ENCODE measurements around the gene RBM28. TPM values are rescaled to one million over a fixed set of nuclear protein-coding genes. Genes with fewer than 3 reads are reported as not detected.

RBM28 gene
- total and polyA plus RNA-seq, 7 experiments from 2014 or later: 9.0 to 51.0 (median 32.6) TPM

DNA sequence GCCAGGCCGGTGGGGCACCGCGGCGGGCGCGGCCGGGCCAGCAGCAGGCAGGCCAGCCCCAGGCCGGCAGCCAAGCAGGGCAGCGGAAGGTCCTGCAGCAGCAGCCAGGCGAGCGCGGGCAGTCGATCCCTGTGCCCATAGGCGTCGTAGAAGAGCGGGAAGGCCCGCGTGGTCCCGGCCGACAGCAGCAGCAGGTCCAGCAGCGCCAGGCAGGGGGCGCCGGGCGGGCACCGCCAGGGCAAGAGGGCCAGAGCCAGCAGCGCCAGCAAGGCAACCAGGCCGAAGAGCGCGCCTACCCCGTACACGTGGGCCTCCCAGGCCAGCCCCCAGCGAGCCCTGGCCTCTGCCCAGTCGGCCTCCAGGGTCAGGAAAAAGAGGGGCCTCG lies 8.4 kb upstream of the RBM28 start:
- H3K4me1 Mint-ChIP-seq: peaks cover 0 to 9% (median 8%) of the 10 kb centered on the region in 7 donors
- Histone ChIP-seq H3K36me3 (ENCODE audit: control insufficient read depth in 2 of 3, insufficient read depth in 3 of 3, low read length in 3 of 3) (no peaks in the 10 kb centered on the region), H3K27ac (ENCODE audit: low read depth, low read length) (no peak overlapping the region), H3K4me1 (ENCODE audit: control insufficient read depth in 2 of 2, insufficient read depth in 2 of 2, low read length in 2 of 2) (no peaks in the 10 kb centered on the region), H3K4me3 (ENCODE audit: low read length) (no peak overlapping the region), H3K9me3 (ENCODE audit: control insufficient read depth in 2 of 3, low read length in 3 of 3) (no peaks in the 10 kb centered on the region), H3K27me3 (ENCODE audit: control insufficient read depth in 2 of 2, insufficient read depth in 2 of 2, low read length in 2 of 2) (no peaks in the 10 kb centered on the region)
- peaks cover 21 to 71% (median 26%) of the 10 kb centered on the region in 5 donors for H3K27me3 Mint-ChIP-seq
- intact Hi-C loops (cut with micrococcal nuclease): loop anchor here in 1 of 2 donors (1.0 kb wide), 1 partner anchor 9 kb away; the partner anchor contains the start of gene PRRT4
- CTCF ChIA-PET: no interaction called here
- H3K4me3 Mint-ChIP-seq: peak overlapping the region in 1 of 10 donors; percentile 79
- H3K27ac Mint-ChIP-seq: no peak overlapping the region
- peak in 3 of 9 donors; percentile 21 to 46 (median 23) for DNase-seq
- H3K36me3 Mint-ChIP-seq: no peaks in the 10 kb centered on the region
- ATAC-seq: peak; percentile 72
- H3K9me3 Mint-ChIP-seq: no peaks in the 10 kb centered on the region
- POLR2A ChIA-PET: interaction anchor here (1.1 kb wide), 1 partner anchor 29 kb away, joined by 3 read pairs; no protein-coding TSS in a partner anchor

DNA sequence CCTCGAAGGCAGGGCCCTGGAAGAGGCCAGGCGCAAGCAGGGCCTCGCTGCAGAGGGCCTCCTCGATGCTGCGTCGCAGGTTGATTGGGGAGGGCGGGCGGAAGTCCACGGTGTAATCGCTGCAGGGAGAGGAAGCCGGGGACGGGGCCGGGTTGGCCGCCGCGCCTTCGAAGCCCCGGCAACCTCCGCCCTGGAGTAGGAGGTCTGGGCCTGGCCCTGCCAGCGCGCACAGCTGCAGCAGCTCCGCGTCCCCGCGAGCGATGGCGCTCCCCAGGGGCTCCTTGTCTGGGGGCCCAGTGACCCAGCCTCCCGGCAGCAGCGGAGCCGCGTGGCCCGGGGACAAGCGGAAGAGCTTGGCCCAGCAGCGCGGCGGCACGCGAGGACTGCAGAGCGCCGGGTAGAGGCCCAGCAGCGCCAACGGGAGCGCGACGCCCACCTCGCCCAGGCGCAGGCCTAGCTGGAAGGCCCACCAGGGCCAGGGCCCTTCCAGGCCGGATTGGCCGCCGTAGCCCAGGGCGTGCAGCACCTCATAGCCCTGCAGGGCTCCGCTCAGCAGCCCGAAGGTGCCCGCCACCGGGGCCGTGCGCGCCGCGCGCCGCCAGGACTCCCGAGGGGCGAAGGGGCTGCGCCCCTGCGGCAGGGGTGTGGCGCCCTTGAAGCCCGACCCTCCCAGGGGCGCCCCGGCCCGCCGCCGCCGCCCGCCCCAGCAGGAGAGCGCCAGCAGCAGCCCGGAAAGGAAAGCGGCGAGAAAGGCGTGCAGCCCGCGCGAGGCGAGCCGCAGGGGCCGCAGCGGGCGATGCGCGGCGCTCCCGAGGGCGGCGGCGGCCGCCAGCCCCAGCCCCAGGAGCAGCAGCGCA lies 7.8 kb upstream of the RBM28 start:
- H3K27me3 Mint-ChIP-seq: peaks cover 21 to 71% (median 26%) of the 10 kb centered on the region in 5 donors

DNA sequence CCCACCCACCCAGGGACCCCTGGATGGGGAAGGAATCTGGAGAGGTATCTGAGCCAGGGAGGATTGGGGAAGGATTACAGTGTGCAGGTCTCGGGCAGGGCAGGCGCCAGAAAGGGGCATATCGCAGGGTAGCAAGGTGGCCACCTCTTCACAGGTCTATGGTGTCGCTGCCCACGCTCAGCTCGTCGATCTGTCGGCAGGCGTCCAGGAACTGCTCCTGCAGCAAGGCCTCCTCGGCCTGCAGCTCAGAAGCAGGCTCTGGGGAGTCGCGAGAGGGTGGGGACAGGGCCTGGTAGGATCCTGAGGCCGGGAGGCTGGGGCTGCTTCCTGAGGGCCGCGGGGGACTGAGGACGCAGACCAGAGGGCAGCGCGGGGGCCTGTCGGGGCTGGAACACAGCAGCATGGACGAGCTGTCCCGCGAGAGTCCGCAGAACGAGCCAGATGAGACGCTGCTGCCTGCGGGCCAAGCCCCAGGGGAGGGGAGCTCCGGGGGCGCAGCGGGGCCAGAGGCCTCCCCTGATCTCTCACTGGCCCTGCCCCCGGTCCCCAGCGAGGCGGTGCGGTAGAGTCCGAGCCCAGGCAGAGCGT lies 7.1 kb upstream of the RBM28 start:
- CTCF ChIA-PET: interaction anchor here (1.1 to 4.6 kb wide), 4 partner anchors 11 to 76 kb away, joined by 3 to 60 read pairs (median 4); no protein-coding TSS in a partner anchor
- Mint-ChIP-seq H3K27me3 (peaks cover 21 to 70% (median 26%) of the 10 kb centered on the region in 5 donors), H3K27ac (no peak overlapping the region), H3K9me3 (no peaks in the 10 kb centered on the region), H3K36me3 (no peaks in the 10 kb centered on the region), H3K4me1 (peaks cover 0 to 8% (median 8%) of the 10 kb centered on the region in 7 donors), H3K4me3 (peak overlapping the region in 4 of 10 donors; percentile 25 to 67 (median 47))
- intact Hi-C loops (cut with micrococcal nuclease): loop anchor here in 1 of 2 donors (1.0 kb wide), 1 partner anchor 8 kb away; the partner anchor contains the start of gene RBM28
- no peaks in the 10 kb centered on the region for H3K36me3 ChIP-seq (ENCODE audit: control insufficient read depth in 2 of 3, insufficient read depth in 3 of 3, low read length in 3 of 3)
- ATAC-seq (no peak), DNase-seq (no peak)
- POLR2A ChIA-PET: no interaction called here
- H3K4me3 ChIP-seq (ENCODE audit: low read length): no peak overlapping the region
- H3K9me3 ChIP-seq (ENCODE audit: control insufficient read depth in 2 of 3, low read length in 3 of 3): no peaks in the 10 kb centered on the region
- no peak overlapping the region for H3K27ac ChIP-seq (ENCODE audit: low read depth, low read length)
- H3K27me3 ChIP-seq (ENCODE audit: control insufficient read depth in 2 of 2, insufficient read depth in 2 of 2, low read length in 2 of 2): no peaks in the 10 kb centered on the region
- no peaks in the 10 kb centered on the region for H3K4me1 ChIP-seq (ENCODE audit: control insufficient read depth in 2 of 2, insufficient read depth in 2 of 2, low read length in 2 of 2)

More for the DNA sequence above, 7.8 kb upstream of the RBM28 start:
- Mint-ChIP-seq H3K27ac (no peak overlapping the region), H3K4me3 (peak overlapping the region in 3 of 10 donors; percentile 47 to 67 (median 58)), H3K9me3 (no peaks in the 10 kb centered on the region), H3K4me1 (peaks cover 0 to 9% (median 8%) of the 10 kb centered on the region in 7 donors), H3K36me3 (no peaks in the 10 kb centered on the region)
- CTCF ChIA-PET: interaction anchor here (1.1 to 1.3 kb wide), 3 partner anchors 11 to 75 kb away, joined by 3 to 4 read pairs (median 4); no protein-coding TSS in a partner anchor
- no peaks in the 10 kb centered on the region for H3K36me3 ChIP-seq (ENCODE audit: control insufficient read depth in 2 of 3, insufficient read depth in 3 of 3, low read length in 3 of 3)
- peak in 5 of 9 donors; percentile 10 to 30 (median 23) for DNase-seq
- intact Hi-C loops (cut with micrococcal nuclease): loop anchor here in 1 of 2 donors (1.0 kb wide), 2 partner anchors 8 to 10 kb away; partner anchors contain the start of genes PRRT4 and RBM28
- no peak overlapping the region for H3K4me3 ChIP-seq (ENCODE audit: low read length)
- H3K9me3 ChIP-seq (ENCODE audit: control insufficient read depth in 2 of 3, low read length in 3 of 3): no peaks in the 10 kb centered on the region
- no peaks in the 10 kb centered on the region for H3K27me3 ChIP-seq (ENCODE audit: control insufficient read depth in 2 of 2, insufficient read depth in 2 of 2, low read length in 2 of 2)
- H3K4me1 ChIP-seq (ENCODE audit: control insufficient read depth in 2 of 2, insufficient read depth in 2 of 2, low read length in 2 of 2): no peaks in the 10 kb centered on the region
- no peak overlapping the region for H3K27ac ChIP-seq (ENCODE audit: low read depth, low read length)
- POLR2A ChIA-PET: no interaction called here
- ATAC-seq: peak; percentile 50

GRCh38 chr7:128349466-128349825 lies 5.7 kb upstream of the RBM28 start:
- POLR2A ChIA-PET: no interaction called here
- Histone ChIP-seq H3K9me3 (ENCODE audit: control insufficient read depth in 2 of 3, low read length in 3 of 3) (no peaks in the 10 kb centered on the region), H3K27ac (ENCODE audit: low read depth, low read length) (no peak overlapping the region), H3K27me3 (ENCODE audit: control insufficient read depth in 2 of 2, insufficient read depth in 2 of 2, low read length in 2 of 2) (no peaks in the 10 kb centered on the region), H3K4me1 (ENCODE audit: control insufficient read depth in 2 of 2, insufficient read depth in 2 of 2, low read length in 2 of 2) (no peaks in the 10 kb centered on the region), H3K4me3 (ENCODE audit: low read length) (no peak overlapping the region), H3K36me3 (ENCODE audit: control insufficient read depth in 2 of 3, insufficient read depth in 3 of 3, low read length in 3 of 3) (no peaks in the 10 kb centered on the region)
- ATAC-seq (no peak), DNase-seq (no peak)
- peaks cover 0 to 8% (median 4%) of the 10 kb centered on the region in 7 donors for H3K4me1 Mint-ChIP-seq
- intact Hi-C loops (cut with micrococcal nuclease): no loop called here
- no peak overlapping the region for H3K27ac Mint-ChIP-seq
- peak overlapping the region in 2 of 10 donors; percentile 14 to 15 for H3K4me3 Mint-ChIP-seq
- peaks cover 20 to 57% (median 22%) of the 10 kb centered on the region in 5 donors for H3K27me3 Mint-ChIP-seq
- H3K36me3 Mint-ChIP-seq: no peaks in the 10 kb centered on the region
- CTCF ChIA-PET: interaction anchor here (2.5 to 4.6 kb wide), 3 partner anchors 38 to 78 kb away, joined by 7 to 60 read pairs (median 15); no protein-coding TSS in a partner anchor
- H3K9me3 Mint-ChIP-seq: no peaks in the 10 kb centered on the region

- H3K36me3 Mint-ChIP-seq: no peaks in the 10 kb centered on the region
- Histone ChIP-seq H3K4me3 (ENCODE audit: low read length) (no peak overlapping the region), H3K4me1 (ENCODE audit: control insufficient read depth in 2 of 2, insufficient read depth in 2 of 2, low read length in 2 of 2) (peaks cover 6% of the 10 kb centered on the region in 2 donors), H3K27me3 (ENCODE audit: control insufficient read depth in 2 of 2, insufficient read depth in 2 of 2, low read length in 2 of 2) (no peaks in the 10 kb centered on the region), H3K36me3 (ENCODE audit: control insufficient read depth in 2 of 3, insufficient read depth in 3 of 3, low read length in 3 of 3) (no peaks in the 10 kb centered on the region), H3K9me3 (ENCODE audit: control insufficient read depth in 2 of 3, low read length in 3 of 3) (no peaks in the 10 kb centered on the region), H3K27ac (ENCODE audit: low read depth, low read length) (no peak overlapping the region)
- H3K9me3 Mint-ChIP-seq: peaks cover 0 to 3% (median 0%) of the 10 kb centered on the region in 11 donors
- intact Hi-C loops (cut with micrococcal nuclease): loop anchor here (1.0 kb wide), 3 partner anchors 40 to 112 kb away; no protein-coding TSS in a partner anchor
- peak in 6 of 9 donors; percentile 17 to 49 (median 28) for DNase-seq
- H3K4me1 Mint-ChIP-seq: peaks cover 6 to 15% (median 9%) of the 10 kb centered on the region in 7 donors
- no peak for ATAC-seq
- peaks cover 2 to 39% (median 10%) of the 10 kb centered on the region in 5 donors for H3K27me3 Mint-ChIP-seq
- POLR2A ChIA-PET: interaction anchor here (1.6 to 1.8 kb wide), 2 partner anchors 39 to 41 kb away, joined by 3 to 4 read pairs; no protein-coding TSS in a partner anchor
- CTCF ChIA-PET: interaction anchor here (0.8 to 4.6 kb wide), 13 partner anchors 10 to 113 kb away, joined by 3 to 60 read pairs (median 7); no protein-coding TSS in a partner anchor
- H3K27ac Mint-ChIP-seq: peak overlapping the region in 2 of 9 donors; percentile 13 to 60
- H3K4me3 Mint-ChIP-seq: no peak overlapping the region
These were observed 4.0 kb upstream of the RBM28 start for GRCh38 chr7:128347647-128348097.

DNA sequence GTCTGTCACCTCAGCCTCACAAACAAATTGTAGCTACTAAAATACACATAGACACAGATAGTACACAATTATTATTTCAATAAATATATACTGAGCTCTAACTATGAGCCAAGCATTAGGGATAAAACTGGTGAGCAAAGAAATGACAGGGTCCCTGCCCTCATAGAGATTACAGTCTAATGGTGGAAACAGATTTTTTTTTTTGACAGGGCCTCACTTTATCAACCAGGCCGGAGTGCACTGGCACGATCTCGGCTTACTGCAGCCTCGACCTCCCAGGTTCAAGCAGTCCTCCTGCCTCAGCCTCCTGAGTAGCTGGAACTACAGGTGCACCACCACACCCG lies 695 bp upstream of the RBM28 start:
- peak overlapping the region in 5 of 9 donors; percentile 81 to 94 (median 89) for H3K27ac Mint-ChIP-seq
- CTCF ChIA-PET: interaction anchor here (0.6 to 3.3 kb wide), 7 partner anchors 10 to 185 kb away, joined by 3 to 27 read pairs (median 6); no protein-coding TSS in a partner anchor
- peaks cover 0 to 4% (median 0%) of the 10 kb centered on the region in 11 donors for H3K9me3 Mint-ChIP-seq
- H3K4me1 Mint-ChIP-seq: peaks cover 19 to 44% (median 34%) of the 10 kb centered on the region in 7 donors
- intact Hi-C loops (cut with micrococcal nuclease): loop anchor here (1.0 to 5.0 kb wide), 7 partner anchors 16 to 1726 kb away; partner anchors contain the start of genes ZNF800 (in 2 of the 2), ARF5 (in 1 of the 2), GCC1 (in 1 of the 2) and KLHDC10 (in 1 of the 2)
- POLR2A ChIA-PET: interaction anchor here (0.6 to 1.5 kb wide), 5 partner anchors 10 to 710 kb away, joined by 3 to 8 read pairs (median 4); partner anchors contain the start of genes IMPDH1, PRRT4 and TNPO3
- no peak for DNase-seq
- peaks cover 0 to 6% (median 3%) of the 10 kb centered on the region in 5 donors for H3K36me3 Mint-ChIP-seq
- no peak overlapping the region for H3K4me3 ChIP-seq (ENCODE audit: low read length)
- H3K27ac ChIP-seq (ENCODE audit: low read depth, low read length): no peak overlapping the region
- H3K9me3 ChIP-seq (ENCODE audit: control insufficient read depth in 2 of 3, low read length in 3 of 3): no peaks in the 10 kb centered on the region
- H3K4me1 ChIP-seq (ENCODE audit: control insufficient read depth in 2 of 2, insufficient read depth in 2 of 2, low read length in 2 of 2): peaks cover 16 to 20% of the 10 kb centered on the region in 2 donors
- peaks cover 0 to 21% (median 7%) of the 10 kb centered on the region in 5 donors for H3K27me3 Mint-ChIP-seq
- H3K36me3 ChIP-seq (ENCODE audit: control insufficient read depth in 2 of 3, insufficient read depth in 3 of 3, low read length in 3 of 3): peaks cover 0 to 3% (median 1%) of the 10 kb centered on the region in 3 experiments
- no peak for ATAC-seq
- no peaks in the 10 kb centered on the region for H3K27me3 ChIP-seq (ENCODE audit: control insufficient read depth in 2 of 2, insufficient read depth in 2 of 2, low read length in 2 of 2)
- H3K4me3 Mint-ChIP-seq: peak overlapping the region in 3 of 10 donors; percentile 96 to 97 (median 97)
